Lung microvascular endothelial cell (primary cell): ENCODE data around the gene TUBGCP2. TPM values are rescaled to one million over a fixed set of nuclear protein-coding genes. Genes with fewer than 3 reads are reported as not detected.

ENCODE experiments used
- DNase-seq, 2 donors: peaks; one replicate each; pipeline versions ENCODE4 v3.0.0 to v3.0.0-alpha.2; 2010; ENCODE audit warnings: low read depth in 2 of 2
- total RNA-seq: library from RNA; depleted of rRNA; stranded (reverse); fragments of >200 nt; gene quantifications from 2 replicates; pipeline ENCODE4 v1.2.1, GENCODE V29; 2014

TUBGCP2 gene
- total RNA-seq, 1 donor from 2014 or later = 35.3 TPM

DNA sequence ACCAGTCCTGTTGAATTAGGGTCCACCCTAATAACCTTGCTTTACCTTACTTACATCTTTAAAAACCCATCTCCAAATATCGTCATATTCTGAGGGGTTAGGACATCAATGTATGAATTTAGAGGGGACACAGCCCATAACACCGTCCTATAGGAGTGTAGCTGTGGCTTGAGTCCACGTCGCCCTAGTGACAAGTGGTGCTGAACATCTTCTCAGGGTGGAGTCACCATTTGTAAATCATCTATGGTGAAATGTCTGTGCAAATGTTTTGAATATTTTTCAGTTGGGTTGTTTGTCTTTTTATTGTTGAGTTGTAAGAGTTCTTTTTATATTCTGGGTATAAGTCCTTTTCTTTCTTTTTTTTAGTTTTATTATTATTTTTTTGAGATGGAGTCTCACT lies 33.3 kb upstream of the TUBGCP2 start:
- DNase-seq = no peak

DNA sequence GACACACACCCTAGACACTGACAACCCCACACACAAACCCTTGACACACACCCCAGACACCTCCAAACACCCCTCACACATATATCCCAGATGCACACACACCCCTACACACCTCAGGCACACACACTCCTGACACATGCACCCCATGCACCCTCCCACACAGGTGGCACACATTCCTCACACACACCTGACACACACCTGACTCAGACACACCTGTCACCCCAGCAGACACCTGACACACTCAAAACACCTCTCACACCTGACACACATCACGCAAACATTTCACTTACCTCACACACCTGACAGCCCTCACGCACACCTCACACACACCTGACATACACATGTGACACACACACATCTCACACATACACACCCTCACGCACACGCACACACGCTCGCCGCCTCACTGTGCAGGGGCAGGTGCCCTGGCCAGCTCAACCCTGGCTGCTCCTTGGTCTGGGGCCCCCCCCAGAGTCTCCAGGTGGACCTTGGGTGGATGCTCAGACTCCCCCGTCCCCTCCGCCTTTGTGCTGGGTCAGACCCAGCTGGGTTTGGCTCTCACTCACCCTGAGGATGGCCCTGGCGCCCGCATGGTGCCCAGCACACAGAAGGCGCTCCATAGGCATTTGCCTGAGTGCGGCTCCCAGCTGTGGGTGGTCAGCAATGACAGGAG lies 31.2 kb upstream of the TUBGCP2 start:
- DNase-seq = no peak

DNA sequence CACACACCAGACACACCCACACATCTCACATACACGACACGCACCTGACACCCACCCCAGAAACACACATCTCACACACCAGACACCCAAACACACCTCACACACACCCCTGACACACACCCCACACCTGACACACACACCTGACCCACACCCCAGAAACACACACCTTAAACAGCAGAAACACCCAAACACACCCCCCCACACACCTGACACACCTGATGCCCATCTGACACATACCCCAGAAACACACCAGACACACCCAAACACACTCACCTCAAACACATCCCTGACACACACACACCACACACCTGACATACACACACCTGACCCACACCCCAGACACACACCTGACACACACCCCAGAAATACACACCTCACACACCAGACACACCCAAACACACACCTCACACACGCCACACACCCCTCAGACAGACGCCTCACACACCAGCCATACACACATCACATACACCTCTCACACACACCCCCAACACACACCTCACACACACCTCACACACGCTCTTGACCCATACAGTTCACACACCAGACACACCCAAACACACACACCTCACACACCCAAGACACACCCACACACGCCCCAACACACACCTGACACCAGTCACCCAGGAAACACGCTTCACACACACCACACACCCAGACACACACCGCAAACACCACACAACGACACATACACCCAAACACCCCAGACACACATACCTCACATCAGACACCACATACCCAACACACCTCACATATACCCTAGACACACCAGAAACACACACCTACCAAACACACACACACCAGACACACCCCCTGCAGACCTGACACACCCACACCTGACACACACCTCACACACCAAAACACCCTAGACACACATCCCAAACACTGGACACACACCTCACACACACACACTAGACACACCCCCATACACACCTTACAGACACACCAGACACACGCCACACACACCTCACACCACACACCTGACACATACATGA lies 29.7 kb upstream of the TUBGCP2 start:
- DNase-seq = no peak

DNA sequence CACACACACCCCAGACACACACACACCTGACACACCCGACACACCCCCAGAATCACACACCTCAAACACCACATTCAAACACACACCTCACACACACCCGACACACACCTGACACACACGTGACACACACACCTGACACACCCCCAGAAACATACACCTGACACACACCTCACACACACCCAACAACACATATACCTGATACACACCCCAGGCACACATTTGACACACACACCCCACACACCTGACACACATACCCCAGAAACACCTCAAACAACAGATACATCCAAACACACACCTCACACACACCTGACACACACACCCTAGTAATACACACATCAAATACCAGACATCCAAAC lies 28.7 kb upstream of the TUBGCP2 start:
- no peak for DNase-seq

DNA sequence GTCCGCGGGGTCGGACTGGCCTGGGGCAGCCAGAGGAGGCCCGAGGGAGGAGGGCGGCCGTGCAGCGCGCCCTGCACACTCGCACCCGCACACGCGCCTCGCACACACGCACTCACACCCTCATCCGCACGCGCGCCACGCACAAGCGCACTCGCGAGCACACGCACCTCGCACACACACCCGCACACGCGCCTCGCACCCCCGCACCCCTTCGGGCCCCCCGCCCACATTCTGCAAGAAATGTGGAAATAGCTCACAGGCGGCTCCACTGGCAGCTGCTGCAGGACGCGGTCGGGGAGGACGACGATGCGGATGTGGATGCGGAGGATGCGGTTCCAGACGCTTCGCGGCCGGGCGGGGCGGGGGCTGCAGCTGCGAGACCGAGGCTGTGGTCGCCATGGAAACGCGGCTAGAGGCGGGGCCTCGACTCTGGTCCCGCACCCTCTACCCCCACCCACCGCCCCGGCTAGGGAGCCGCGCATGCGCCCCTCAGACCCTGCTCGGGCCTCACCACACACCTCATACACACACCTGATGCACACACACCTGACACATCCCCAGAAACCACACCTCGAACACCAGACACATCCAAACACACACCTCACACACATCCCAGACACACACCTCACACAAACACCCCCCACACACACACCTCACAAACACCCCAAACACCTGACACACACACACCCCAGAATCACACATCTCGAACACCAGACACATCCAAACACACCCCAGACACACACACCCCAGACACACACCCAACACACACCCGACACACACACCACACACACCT lies 28.1 kb upstream of the TUBGCP2 start, which contains the start of gene CALY:
Gene CALY, minus strand, starts transcription at position 320 of the 793 bp plus-strand sequence. CDS start 7,907 bp downstream, outside the sequence.
- no peak for DNase-seq

DNA sequence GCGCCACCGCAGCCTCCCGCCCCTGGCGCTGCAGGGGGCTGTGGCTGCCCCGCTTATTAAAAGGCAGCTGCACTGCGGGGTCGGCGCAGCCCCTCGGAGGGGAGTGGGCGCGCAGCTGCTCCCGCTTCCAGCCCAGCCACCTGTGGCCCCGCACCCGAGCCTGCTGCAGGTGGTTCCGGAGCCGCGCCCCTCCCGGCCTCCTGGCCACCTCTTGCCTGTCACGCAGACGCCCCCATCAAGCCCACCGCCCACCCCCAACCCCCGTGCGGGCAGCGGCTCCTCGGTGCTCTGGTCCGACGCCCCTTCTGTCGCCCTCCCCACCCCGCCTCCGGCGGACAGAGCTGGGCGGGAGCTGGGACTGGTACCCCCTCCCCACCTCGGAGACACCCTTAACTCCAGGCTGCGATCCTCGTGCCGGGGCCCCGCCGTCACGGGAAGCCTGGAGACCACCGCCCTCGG lies 27.5 kb upstream of the TUBGCP2 start:
- DNase-seq = no peak

DNA sequence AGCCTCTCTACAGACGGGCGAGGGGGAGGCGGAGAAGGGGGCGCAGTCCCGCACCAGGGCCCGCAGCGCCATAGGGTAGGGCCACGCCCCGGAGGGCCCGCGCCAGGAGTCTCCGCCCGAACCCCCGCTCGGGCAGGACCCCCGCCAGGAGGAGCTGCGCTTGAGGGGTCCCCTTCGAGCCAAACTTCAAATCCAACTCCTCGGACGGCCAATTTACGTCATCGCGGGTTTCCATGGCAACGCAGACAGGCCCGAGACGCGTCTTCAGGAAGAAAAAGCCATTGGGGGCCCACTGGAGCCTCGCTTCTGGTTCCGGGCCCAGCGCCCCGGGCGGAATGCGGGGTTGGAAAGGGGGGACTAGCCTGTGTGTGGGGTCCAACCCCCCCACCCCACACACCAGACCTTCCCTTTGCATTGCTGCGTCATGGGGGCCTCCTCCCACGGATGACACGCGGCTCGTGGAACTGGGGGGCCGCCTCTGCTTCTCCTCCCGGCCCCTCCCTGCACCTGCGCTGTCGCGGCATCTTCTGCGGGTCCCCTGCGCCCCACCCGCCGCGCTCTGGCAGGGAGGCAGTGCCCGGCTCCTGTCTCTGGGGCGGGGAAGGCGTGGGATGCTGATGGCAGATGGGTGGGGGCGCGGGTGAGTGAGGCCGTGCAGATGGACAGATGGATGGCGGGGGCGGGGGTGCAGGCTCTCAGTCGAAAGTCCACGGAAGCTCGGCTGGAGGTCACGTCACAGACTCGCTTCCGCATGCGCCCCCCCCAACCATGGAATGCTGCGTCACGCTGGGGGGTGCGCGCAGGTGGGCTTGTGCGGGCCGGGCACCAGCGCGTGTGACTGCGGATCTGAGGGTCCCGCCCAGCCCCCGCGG lies 26.8 kb upstream of the TUBGCP2 start:
- peak in 1 of 2 donors; percentile 41 for DNase-seq

DNA sequence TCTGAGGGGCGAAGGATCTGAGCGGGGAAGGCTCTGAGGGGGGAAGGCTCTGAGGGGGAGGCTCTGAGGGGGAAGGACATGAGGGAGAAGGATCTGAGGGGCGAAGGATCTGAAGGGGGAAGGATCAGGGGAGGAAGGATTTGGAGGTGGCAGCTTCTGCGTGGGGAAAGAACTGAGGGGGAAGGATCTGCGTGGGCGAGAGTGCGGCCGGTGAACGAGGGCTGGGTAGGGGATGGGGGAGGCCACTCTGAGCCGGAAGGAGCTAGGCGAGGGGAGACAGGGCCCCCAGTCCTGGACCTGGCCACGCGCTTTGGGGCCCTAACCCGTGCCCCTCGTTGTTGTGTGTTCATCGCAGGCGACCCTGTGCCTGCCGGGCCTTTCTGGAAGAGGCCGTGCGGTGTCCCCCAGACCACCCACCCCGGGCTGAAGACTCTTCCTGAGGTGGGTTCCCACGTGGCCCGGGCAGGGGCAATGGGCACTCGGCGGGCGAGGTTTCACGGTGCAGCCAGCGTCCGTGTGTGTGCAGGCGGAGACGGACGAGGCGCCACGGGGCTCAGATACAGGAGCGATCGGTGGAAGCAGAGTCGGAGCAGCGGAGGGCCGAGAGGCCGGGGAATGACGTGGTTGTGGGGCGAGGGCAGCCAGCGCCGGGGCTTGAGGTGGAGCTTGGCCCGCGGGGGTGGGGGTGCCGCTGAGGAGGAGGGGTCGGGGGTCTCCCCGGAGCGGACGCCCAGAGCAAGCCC lies 26.0 kb upstream of the TUBGCP2 start:
- DNase-seq = no peak

DNA sequence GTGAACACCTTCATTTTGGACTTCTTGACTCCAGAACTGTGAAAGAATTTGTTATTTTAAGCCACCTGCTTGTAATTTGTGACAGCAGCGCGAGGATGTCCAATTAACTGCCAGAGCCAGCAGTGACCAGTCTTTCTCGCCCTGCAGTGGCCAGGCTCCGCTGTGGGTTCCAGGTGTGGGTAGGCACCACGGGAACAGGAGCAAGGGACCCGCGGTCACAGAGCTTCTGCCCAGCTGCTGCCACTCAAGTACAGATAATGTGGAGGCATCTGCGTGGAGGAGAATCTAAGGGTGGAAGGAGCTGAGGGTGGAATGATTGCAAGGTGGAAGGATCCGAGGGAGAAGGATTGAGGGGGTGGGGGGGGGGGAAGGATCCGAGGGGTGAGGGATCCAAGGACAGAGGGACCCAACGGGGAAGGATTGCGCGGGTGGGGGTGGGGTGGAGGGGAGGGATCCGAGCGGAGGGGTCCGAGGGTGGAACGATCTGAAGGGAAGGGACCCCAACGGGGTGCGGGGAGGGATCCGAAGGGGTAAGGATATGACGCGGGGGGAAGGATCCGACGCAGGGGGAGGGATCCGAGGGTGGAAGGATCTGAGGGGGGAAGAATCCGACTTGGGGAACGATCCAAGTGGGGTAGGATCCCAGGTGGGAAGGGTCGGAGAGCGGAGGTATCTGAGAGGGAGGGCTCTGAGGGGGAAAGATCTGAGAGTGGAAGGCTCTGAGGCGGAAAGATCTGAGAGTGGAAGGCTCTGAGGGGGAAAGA lies 24.4 kb upstream of the TUBGCP2 start:
- DNase-seq = no peak

DNA sequence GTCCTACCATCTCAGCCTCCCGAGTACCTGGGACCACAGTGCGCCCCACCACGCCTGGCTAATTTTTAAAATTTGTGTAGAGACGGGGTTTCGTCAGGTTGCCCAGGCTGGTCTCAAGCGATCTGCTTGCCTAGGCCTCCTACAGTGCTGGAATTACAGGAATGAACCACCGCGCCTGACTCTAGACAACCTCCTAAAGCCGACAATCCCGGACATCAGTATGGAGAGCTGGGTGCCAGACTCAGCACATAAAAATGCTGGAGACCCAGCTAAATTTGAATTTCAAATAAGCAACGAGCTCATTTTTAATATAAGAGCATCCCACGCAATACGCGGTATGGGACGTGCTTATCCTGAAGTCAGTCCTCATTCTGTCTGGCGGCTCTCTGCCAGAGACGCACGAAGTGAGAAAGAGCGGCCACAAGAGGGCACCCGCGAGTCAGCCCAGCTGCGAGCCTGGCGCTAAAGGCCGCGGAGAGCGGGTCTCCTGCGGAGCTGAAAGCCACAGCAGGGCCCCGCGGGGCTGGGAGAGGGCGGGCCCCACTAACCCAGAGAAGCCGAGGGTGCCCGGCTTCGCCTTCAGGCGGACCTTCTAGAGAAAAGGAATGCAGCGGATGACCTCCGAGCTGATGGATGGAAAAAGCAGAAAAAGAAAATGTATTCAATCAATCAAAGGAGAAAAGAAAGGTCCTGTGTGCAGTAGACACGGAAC lies 21.0 kb upstream of the TUBGCP2 start:
- peak; percentile 78 to 87 for DNase-seq

DNA sequence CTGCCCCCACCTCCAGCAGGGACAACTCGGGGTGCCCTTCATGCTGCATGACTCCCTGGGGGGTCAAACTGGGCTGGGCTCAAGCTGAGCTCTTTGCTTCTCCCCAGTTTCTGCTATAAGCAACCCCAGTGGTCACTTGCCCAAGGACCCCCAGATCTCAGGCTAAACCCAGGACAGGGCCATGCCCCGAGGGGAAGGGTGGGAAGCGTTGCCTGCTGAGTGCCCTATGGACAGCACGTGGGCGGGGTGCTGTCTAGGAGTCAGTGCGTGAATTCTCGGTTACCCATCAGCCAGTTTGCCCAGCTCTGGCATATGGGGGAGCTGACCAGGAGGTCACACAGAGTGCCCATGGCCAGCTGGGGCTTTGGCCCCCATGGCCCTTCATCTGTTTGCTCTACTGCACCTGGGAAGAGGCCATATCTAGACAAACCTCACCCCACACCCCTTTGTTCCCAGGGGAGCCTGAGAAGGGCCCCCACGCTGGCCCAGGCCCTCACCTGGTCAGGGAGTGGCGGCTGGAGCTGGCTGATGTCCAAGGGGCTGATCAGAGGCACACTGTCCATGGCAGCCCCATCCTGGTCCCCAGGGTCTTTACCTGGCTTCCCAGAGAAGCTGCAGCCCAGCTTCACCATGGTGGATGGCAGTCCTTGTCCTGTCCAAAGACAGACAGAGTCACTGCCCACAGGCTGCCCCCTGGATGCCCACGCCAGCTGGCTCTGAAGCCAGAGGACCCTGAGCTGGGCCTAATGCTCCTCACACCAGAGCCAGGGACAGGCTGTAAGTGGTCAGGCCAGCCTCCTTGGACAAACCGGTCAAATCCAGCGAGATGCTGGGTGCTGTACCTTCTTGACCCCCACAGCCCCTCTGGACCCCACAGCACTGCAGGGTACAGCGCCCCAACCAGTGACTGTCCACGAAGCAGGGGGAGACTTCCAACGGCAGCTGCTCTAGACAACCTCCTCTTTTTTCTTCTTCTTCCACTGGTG lies 20.0 kb upstream of the TUBGCP2 start:
- DNase-seq = no peak

DNA sequence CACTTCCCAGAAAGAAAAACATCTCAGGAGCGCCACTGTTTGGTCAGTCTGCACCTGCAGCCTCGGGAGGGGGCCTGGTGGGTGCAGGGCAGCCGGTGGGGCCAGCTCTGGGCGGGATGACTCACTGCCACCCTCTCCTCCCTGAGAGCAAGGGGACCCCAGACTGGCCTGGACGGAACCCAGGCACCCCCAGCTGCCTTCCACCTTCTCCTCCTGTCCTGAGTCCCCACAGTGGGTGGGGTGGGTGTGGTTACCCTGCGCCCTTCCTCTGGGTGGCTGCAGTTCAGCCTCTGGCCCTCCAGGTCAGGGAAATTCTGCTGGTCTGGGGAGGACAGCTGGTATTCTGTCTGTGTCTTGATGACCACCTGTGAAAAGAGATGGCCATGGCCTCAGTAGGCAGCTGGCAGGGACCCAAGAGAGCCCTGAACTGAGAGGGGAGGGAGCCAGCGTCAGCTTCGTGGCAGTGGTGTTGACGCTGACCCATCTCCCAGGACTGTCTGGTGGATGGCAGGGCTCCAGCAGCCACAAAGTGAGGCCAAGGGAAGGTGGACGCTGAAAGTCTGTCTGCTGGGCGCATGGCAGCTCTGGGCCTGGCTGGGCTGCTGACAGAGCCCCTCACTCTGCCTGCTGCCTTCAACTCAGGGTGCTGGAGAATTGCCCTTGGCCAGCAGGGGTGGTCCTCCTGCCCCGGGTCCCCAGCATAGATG lies 19.1 kb upstream of the TUBGCP2 start:
- no peak for DNase-seq

DNA sequence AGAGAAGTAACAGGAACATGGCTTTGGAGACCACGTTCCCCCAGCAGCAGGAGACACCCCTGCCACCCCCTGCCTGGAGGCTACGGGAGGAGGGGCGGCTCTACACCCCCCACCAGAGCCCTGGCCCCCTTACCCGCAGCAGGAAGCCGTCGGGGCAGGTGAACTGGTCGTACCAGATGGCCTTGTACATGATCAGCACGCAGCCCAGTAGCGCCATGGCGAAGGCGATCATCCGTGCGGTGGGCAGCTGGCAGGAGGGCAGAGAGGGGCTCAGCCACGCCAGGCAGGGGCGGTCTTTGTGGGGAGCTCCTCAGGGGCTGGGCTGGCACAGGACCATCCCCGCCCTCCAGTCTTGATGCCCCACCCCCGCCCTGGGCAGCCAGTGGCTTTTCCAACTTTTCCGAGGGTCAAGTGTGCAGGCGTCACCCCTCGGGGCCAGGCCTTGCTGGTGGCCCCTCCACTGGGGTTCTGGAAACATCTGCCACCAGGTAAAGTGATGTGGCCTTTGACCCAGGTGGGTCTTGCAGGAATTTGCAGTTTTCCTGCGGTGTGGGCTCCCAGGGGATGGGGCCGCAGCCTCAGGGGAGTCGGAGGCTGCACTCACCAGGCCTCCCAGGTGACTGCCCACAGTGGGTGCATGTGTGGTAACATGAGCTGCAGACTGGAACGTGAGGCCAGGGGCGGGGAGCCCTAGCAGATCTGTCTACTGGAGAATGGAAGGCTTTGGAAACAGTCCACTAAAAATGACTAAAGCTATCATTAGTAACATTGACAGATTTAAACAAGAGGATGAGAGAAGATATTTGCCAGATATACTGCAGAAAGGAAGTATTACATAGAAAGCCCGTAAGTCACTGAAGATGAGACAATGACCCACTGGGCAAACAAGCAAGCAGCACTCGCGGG lies 18.3 kb upstream of the TUBGCP2 start:
- DNase-seq = no peak

DNA sequence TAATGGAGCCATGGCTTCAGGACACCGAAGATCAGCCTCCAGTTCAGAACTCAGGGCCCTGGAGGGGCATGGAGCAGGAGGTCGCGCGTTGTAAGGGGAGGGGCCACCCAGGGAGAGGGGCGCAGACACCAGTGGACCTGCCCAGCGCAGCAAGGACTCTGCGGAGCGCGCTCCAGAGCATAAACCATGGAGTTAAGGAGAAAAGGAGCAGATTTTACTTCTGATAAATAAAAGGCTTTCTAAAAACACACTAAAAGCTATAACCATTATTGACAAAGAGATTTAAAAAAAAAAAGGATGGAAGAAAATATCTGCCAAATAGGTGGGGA lies 17.5 kb upstream of the TUBGCP2 start:
- no peak for DNase-seq

DNA sequence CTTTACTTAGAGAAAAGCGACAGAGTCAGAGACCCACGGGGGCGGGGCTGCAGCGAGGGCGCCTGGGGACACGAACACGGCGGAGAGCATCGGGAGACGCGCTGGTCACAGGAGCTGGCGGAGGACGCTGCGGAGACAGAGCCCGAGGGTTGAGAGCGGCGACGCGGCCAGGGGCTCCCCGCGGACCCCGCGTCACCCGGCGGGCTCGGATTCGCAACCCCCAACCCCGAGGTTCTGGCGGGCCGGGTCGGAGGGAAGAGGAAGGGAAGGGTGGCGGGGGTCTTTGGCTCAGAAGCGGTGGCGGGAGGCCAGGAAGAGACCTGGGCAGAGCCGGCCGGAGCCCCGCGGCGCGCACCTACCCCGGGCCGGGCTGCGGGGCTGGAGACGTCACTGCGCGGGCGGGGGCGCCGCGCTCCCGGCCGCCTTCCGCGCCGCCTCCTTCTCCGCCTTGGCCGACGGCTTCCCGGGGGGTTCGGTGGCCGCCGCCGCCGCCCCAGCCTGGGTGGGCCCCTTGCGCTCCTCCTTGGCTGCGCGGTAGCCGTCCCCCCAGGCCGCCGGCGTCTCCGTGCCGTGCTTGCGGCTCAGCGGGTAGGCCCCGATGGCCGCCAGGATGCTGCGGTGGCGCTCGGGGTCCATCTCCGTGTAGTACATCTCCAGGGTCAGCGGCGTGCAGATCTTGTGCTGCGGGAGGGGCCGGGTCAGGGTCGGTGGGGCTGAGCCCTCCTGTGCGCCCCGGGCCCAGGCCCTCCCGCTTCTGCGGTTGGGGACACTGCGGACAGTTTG lies 17.0 kb upstream of the TUBGCP2 start:
- no peak for DNase-seq
